Activated effector memory CD4-positive, alpha-beta T cell treated with anti-CD3 and anti-CD28 coated beads, Interleukin-2, amount 50 U/mL, for 16 hours (primary cell): ENCODE data around the gene ADGRE1.

ENCODE experiments used
- DNase-seq: peaks from one replicate; pipeline ENCODE4 v3.0.0-alpha.2; 2020

The ADGRE1 gene

GRCh38 chr19:6963244-6963852 lies 76.0 kb downstream of the ADGRE1 start:
- no peak for DNase-seq

GRCh38 chr19:6963937-6964336 lies 76.6 kb downstream of the ADGRE1 start:
- peak; percentile 79 for DNase-seq

- DNase-seq, result no peak
Measured at GRCh38 chr19:6967967-6968366, 80.6 kb downstream of the ADGRE1 start.

DNA sequence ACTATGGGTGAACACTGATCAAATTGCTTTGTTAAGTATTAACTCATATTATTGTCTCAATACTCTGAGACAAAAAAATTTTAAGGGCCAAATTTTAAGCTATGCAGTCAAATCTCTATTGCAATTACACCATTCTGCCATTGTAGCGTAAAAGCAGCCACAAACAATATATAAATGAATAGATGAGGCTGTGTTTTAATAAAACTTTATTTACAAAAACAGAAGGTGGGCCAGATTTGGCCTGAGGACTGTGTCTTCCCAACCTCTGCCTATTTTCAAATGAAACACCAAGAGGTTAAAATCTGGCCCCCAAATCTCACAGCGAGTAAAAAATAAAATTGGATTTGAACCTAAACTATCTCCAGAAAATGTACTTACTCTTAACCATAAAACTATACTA lies 82.1 kb downstream of the ADGRE1 start:
- DNase-seq, result no peak

DNA sequence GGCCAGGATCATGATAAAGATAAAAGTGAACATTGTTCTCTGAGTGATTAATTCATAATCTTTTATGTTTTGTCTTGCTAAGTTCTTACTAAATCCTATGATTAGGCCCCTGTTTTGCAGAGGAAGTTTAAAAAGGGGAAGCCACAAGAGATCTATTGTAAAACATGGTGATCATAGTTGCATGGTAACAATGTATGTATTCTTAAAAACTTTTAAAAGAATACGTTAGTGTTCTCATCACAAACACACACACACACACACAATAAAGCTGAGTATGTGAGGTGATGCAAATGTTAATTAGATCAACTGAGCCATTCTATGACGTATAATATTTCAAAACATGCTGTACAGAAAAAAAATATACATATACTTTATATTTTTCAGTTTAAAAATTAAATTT lies 82.6 kb downstream of the ADGRE1 start:
- no peak for DNase-seq

- no peak for DNase-seq
Measured at GRCh38 chr19:6970443-6970842, 83.1 kb downstream of the ADGRE1 start.

GRCh38 chr19:6971366-6971765 lies 84.0 kb downstream of the ADGRE1 start:
- DNase-seq, result no peak

DNA sequence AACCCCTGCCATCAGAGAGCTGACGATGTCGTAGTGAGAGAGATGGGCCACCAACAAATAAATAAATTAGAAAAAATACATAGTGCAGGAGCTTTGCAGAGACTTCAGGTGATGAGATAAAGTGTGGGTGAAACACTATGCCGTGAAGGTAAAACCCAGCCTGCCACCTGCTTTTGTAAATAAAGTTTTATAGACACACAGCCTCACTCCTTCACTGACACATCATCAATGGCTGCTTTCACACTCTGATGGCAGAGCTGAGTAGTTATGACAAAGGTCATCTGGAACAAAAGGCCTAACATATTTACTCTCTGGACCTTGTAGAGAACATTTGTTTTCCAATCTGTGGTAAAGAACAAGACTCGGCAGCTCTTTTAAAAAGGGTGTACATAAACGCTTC lies 88.8 kb downstream of the ADGRE1 start:
- DNase-seq, result no peak

- no peak for DNase-seq
Measured at GRCh38 chr19:6979399-6979798, 92.0 kb downstream of the ADGRE1 start.

GRCh38 chr19:6983448-6983847 lies 96.1 kb downstream of the ADGRE1 start:
- no peak for DNase-seq

DNA sequence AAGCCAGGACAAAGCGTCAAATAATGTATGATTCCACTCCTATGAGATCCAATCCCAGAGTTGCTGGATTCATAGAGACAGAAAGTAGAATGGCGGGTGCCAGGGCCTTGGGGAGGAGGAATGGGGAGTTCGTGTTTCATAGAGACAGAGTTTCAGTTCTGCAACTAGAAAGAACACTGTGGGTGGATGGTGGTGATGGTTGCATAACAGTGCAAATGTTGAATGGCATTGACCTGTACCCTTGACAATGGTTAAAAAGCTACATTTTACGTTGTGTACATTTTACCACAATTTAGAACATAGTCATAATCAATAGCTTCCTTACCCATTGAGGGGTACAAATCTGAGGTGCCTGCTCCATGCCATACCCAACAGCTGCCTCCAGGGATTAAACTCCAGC lies 100.5 kb downstream of the ADGRE1 start:
- DNase-seq, result no peak

DNA sequence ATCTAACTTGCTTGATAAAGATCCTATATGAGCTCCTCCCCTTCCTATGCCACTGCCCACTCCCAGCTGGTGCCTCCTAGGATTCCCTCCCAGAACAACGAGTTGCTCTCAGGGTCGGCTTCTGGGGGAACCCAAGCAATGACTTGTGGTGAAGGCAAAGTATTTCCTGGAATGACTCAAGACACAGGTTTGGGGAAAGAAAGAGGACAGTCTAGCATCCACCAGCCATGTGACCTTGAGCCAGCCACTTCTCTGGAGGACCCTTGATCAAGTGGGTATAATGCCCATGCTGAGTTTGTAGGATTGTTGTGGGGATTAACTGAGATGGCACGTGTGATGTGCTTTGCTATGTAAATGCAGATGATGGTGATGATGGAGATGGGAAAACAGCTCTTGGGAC lies 100.9 kb downstream of the ADGRE1 start:
- no peak for DNase-seq
